Right renal cortex interstitium (tissue), 3 donors: Measurements from ENCODE around the gene THY1. TPM values are rescaled to one million over a fixed set of nuclear protein-coding genes. Genes with fewer than 3 reads are reported as not detected.
"Not testable (repeated sequence)": the region's sequence is repeated elsewhere in the genome, so short reads cannot be mapped to it uniquely, and the experiment has no call there.

ENCODE experiments used
- DNase-seq, 3 donors: peaks; one replicate each; pipeline ENCODE4 v3.0.0-alpha.2; 2013; ENCODE audit warnings: low read depth in 3 of 3, low spot score in 2 of 3
- polyA plus RNA-seq, 3 donors: library from polyadenylated mRNA; unstranded; fragments of 120-200 nt; gene quantifications; one replicate each; pipeline ENCODE4 v1.2.1, GENCODE V29; 2013; ENCODE audit not compliant: insufficient read length in 3 of 3

The THY1 gene
- polyA plus RNA-seq = 100 to 1,000 TPM in 1 of 3 donors, 10 to 100 TPM in 2; 90.2 to 104 (median 98.9) TPM

DNA sequence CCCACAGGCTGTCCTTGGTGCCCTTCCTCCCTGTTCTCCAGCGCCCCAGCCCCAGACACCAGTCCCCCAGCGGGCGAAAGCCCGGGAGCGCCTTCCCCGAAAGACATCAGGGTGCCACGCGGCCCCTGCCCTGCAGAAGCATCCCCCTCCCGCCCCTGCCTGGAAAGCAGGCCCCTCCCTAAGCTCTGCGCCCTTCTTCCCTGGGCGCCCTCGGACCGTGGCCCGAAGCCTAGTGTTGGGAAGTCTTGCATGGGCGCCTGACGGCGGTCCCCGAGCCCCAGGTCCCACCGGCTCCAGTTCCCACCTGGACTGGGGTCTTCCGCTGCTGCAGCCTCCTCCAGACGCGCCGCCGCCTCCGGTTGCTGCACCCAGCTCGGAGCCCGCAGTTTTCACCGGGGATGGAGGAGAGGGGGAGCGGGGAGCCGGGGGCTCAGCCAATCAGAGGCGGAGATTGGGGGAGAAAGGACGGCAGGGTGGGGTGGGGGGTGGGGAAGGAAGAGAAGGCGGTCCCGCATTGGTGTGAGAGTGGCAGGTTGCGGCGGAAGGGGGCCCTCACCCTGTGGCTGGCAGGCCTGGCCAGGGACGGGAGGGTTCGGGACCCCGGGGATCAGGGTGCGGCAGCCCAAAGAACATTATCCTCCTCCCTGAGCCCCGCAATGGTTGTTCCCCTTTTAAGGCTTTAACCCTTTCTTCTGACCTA, at the start of gene THY1:
Gene THY1 (minus strand): TSS at position 364 of the 700 bp plus-strand sequence. CDS start 2,267 bp downstream, outside the sequence.
- no peak for DNase-seq

DNA sequence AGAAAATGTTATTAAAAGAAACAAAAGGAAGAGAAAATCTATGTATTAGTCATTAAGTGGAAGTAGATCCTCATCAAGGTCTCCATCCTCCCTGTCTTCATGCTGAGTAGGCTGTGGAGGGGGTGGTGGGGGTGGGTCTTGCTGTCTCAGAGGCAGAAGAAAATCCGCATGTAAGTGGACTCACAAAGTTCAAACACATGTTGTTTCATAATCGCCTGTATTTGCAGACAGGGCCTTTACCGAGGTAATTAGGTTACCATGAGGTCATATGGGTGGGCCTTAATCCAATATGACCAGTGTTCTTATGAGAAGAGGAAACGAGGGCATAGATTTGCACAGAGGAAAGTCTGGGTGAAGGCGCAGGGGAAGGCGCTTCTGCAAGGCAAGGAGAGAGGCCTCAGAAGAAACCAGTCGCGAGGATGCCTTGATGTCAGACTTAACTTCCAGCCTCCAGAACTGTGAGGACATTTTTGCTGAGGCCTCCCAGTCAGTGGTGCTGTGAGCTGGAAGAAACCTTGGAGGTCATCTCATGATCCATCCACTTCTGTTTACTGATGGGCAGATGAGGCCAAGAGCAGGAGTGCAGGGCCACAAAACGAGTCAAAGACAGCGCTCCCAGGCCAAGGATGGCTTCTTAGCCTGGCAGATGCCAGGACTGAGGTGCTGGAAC, 49.3 kb upstream of the THY1 start:
- DNase-seq = no peak

DNA sequence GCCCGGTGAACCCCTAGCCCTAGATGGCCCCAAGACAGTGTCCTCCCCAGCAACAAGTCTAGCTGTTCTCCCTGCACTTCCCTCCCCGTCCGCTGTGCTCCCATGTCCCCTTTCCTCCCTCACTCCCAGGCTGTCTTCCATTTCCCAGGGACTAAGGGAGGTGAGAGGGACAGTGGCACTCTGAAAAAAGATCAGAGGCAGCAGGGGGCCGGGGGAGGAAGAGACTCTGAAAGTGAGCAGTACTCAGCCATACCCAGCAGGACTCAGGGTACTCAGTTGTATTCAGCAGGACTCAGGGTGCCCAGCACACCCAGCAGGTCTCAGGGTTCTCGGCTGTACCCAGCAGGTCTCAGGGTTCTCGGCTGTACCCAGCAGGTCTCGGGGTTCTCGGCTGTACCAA, 48.4 kb upstream of the THY1 start:
- no peak for DNase-seq

GRCh38 chr11:119470317-119471291, 47.6 kb upstream of the THY1 start:
- no peak for DNase-seq

- DNase-seq = no peak
Measured at GRCh38 chr11:119469506-119469905, 46.5 kb upstream of the THY1 start.

DNA sequence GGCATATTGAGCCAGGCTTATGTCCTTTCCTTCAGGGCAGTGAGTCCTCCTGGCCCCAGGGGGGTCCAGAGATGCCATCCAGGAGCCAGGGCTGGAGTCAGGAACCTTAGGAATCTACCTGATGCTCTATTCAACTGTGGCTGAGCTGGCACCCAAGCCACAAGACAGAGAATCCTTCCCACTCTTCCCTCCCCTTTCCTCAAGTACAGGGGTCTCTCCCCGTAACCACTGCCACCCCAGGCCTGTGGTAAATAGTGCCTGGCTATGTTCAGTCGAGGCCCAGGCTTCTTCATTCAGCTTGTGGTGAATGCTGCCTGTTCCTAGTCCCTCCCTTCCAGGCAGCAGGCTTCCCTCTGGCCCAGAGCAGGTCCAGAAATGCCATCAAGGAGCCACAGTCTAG, 45.5 kb upstream of the THY1 start:
- DNase-seq = no peak

GRCh38 chr11:119461229-119461963, 38.4 kb upstream of the THY1 start:
- DNase-seq = no peak

DNA sequence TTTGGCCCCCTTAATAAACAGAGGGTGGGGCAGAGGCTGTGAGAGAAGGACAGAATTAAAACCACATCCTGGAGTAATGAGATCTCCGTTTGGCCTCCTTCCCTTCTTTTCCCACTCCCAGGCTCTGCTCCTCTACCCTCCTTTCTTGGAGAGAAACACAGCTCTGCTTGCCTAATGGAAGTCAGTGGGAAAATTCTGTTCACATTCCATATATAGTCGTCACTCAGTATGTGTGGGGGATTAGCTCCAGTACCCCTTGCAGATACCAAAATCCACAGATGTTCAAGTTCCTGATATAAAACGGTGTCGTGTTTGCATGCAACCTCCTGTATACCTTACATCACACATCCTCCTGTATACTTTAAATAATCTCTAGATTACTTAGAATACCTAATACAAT, 37.6 kb upstream of the THY1 start:
- DNase-seq = no peak

GRCh38 chr11:119460097-119460496, 37.1 kb upstream of the THY1 start:
- no peak for DNase-seq

DNA sequence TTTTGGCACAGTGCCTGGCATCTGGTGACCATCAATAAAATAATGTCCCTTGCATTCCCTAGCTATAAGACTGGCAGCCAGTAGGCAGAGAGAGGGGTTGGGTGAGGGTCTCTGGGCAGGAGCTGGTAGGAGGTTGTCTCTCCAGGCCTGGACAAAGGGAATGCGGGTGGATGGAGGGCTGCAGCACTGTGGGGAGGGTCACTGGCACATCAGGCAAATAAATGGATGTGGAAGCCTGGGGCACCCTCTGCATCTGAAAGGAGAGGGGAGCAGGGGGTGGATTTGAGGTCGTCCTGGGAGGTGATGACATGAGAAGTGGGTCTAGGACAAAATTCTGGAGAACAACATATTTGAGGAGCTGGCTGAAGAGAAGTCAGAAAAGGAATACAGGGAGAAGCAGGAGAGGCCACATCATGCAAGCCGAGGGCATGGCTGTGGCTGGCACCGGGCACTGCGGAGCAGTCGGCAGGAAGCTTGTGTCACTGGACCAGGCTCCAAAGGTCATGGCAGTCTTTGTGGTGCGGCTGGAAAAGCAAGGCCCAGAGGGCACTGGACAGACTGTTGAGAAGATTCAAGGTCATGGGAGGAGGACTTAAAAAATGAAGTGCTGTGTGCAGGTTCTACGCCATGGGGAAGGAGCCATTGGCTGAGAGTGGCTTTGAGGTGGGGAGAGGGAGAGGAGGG, 36.5 kb upstream of the THY1 start:
- DNase-seq = no peak

DNA sequence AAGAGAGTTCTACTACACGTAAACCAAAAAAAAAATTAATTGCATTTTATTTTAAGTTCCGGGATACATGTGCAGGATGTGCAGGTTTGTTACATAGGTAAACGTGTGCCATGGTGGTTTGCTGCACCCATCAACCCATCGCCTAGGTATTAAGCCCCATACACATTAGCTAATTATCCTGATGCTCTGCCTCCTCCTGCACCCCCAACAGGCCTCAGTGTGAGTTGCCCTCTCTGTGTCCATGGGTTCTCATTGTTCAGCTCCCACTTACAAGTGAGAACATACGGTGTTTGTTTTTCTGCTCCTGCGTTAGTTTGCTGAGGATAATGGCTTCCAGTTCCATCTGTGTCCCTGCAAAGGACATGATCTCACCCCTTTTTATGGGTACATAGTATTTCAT, 32.7 kb upstream of the THY1 start:
- DNase-seq = not testable (repeated sequence)

DNA sequence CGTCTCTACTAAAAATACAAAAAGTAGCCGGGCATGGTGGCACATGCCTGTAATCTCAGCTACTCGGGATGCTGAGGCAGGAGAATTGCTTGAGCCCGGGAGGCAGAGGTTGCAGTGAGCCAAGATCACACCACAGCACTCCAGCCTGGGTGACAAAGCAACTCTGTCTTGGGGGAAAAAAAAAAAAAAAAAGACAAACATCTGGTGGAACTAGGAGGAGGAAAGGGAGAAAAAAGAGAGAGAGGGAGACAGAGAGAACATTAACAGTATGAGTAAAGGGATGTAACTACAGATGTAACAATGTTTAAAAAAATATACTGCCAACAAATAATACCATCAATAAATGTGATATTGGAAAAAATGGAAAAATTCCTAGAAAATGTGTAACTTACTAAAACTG, 32.3 kb upstream of the THY1 start:
- not testable (repeated sequence) for DNase-seq

- DNase-seq = no peak
Measured at GRCh38 chr11:119453881-119454280, 30.9 kb upstream of the THY1 start.

DNA sequence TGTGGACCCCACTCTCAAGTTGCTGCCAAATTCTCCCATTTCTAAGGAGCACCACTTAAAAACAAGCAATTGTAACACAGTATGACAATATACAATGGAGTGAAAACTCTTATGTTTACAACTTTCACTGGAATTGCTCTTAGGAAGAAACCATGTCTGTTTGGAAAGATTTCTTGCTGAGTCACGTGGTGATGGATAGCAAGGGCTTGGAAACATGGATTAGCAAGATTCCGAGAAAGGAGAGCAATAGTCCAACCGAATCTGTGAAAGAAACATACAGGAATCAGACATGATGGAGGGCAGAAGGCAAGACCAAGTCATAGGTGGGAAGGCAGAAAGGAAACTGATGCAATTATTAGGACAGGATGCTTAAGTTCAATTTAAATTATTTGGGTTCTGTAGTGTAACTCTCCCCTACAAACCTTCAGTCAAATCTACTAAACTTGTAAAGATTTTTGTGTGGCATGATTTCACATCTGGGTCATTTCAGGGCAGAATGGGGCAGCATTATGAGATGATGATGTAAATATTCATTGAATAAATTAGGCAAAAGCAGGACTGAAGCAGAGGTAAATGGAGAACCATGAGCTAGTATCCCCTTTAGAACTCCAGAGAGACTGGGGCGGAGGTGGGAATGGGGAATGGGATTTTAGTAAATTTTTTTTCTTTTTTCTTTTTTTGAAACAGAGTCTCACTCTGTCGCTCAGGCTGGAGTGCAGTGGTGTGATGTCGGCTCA, 27.8 kb upstream of the THY1 start:
- no peak for DNase-seq

DNA sequence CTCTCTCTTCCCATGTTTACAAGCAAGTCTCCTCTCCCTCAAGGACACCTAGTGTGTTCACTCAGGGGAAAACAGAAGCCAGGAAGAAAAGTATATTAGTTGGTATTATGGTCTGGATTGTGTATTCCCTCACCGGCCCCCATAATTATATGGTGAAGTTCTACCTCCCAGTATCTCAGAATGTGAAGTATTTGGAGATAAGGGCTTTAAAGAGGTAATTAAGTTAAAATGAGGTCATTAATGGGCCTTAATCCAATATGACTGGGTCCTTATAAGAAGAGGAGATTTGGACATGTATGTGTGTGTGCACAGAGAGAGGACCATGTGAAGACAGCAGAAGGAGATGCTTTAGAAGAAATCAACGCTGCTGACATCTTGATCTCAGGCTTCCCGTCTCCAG, 26.5 kb upstream of the THY1 start:
- DNase-seq = no peak

DNA sequence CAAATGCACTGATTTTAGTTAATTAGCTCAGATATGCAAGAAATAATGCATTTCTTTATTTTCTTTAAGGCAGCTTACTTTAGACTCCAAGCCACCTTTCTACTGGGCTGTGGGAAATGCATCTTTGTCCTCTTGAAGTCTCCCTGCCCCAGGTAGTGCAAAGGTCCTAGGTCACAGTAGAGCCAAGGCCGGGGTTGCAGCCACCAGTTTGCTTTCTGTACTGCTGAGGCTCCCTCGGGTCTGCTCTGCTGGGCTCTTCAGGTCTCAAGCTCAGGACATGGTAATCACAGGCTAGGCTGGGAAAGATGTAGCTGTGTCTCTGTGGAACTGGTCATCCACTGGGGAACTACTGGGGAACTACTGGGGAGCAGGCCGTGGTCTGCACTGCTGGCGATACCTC, 25.4 kb upstream of the THY1 start:
- DNase-seq = no peak

- DNase-seq = no peak
Measured at GRCh38 chr11:119447664-119448242, 24.8 kb upstream of the THY1 start.

DNA sequence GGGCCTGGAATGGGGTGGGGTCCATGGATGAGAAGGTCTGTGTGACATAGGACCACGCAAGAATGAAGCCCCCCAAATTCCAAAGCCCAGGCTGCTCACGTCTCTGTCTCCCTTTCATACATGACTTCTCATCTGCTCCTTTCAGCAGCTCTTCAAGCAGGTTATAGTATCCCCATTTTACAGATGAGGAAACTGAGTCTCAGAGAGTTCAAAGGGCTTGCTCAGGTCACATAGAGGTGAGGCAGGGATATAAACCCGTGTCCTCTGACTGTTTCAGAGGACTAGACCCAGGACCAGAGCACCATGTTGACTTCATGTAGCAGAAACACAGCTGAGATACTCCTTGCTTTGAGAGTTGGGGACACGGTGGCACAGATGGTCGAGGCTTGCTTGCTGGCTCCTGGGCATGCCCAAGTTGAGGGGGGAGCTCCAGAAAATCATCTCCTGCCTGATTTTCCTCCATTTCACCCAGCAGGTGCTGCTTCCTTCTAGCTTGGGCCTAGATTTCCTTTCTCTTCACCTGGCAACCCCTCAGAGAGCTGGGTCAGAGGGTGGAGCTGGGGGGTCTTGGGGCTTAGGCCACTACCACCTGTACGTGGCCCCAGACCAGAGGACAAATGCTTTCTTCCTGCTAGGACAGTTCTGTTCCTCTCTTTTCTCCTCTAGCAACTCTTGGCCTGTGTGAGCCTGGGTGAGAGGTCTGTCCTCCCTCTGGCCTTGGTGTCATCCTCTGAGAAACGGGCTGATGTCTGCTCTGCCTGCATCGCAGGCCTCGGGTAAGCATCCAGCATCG, 24.1 kb upstream of the THY1 start:
- no peak for DNase-seq
